ENCODE results near the gene TCAF1.

GRCh38 chr7:143877098-143877497 is 24.9 kb downstream of the TCAF1 start:
- no peak for TF ChIP-seq SP1 (IDR thresholded peaks at IDR 0.05)
- TF ChIP-seq SUZ12 (IDR thresholded peaks at IDR 0.05): no peak
- no peak for TF ChIP-seq BHLHE40 (IDR thresholded peaks at IDR 0.05; ENCODE audit: borderline replicate concordance)
- no peak for TF ChIP-seq HDGF (IDR thresholded peaks at IDR 0.05; ENCODE audit: borderline replicate concordance)
- no peak for TF ChIP-seq FOXA1 (IDR thresholded peaks at IDR 0.05)
- no peak for TF ChIP-seq NFRKB (IDR thresholded peaks at IDR 0.05)
- TF ChIP-seq ZNF384 (IDR thresholded peaks at IDR 0.05): no peak
- TF ChIP-seq FOXM1 (IDR thresholded peaks at IDR 0.05; ENCODE audit: borderline replicate concordance): no peak
- no peak for TF ChIP-seq PKNOX1 (IDR thresholded peaks at IDR 0.05)
- no peak for TF ChIP-seq LEF1 (IDR thresholded peaks at IDR 0.05; ENCODE audit: borderline replicate concordance)
- TF ChIP-seq FOXK2 (IDR thresholded peaks at IDR 0.05): no peak
